M059J (cell line): Measurements from ENCODE around the gene MYOZ2. TPM values are rescaled to one million over a fixed set of nuclear protein-coding genes. Genes with fewer than 3 reads are reported as not detected.

Source experiments
- DNase-seq: peaks from one replicate; pipeline ENCODE4 v3.0.0-alpha.2; 2012; ENCODE audit warnings: low read depth
- total RNA-seq: library from RNA; depleted of rRNA; stranded (reverse); fragments of >200 nt; shearing (Covaris generic); gene quantifications from 2 replicates; pipeline ENCODE4 v1.2.3, GENCODE V29; 2014

MYOZ2 gene
- total RNA-seq, 1 experiment from 2014 or later, result not detected

GRCh38 chr4:119197772-119198212 is 62.2 kb downstream of the MYOZ2 start:
- DNase-seq, result no peak

GRCh38 chr4:119204916-119205315 is 69.3 kb downstream of the MYOZ2 start:
- DNase-seq, result no peak

- DNase-seq, result no peak
Observed at GRCh38 chr4:119205690-119206089, 70.1 kb downstream of the MYOZ2 start.

GRCh38 chr4:119206178-119206577 is 70.5 kb downstream of the MYOZ2 start:
- DNase-seq, result no peak

GRCh38 chr4:119207051-119207450 is 71.4 kb downstream of the MYOZ2 start:
- DNase-seq, result no peak

- DNase-seq, result peak; percentile 93
Observed at GRCh38 chr4:119209077-119209476, 73.4 kb downstream of the MYOZ2 start.

- DNase-seq, result no peak
Observed at GRCh38 chr4:119209586-119209985, 74.0 kb downstream of the MYOZ2 start.

- no peak for DNase-seq
Observed at GRCh38 chr4:119210775-119211174, 75.1 kb downstream of the MYOZ2 start.

GRCh38 chr4:119211867-119212233 is 76.2 kb downstream of the MYOZ2 start:
- DNase-seq, result no peak

GRCh38 chr4:119212234-119212963 is 76.8 kb downstream of the MYOZ2 start, which contains the start of gene USP53:
Gene USP53, plus strand, starts transcription at chr4:119212713. Its CDS starts 27,047 bp downstream, at chr4:119239760.
- DNase-seq, result peak; percentile 96

GRCh38 chr4:119212964-119213606 is 77.5 kb downstream of the MYOZ2 start:
- peak; percentile 91 for DNase-seq

GRCh38 chr4:119218093-119218492 is 82.5 kb downstream of the MYOZ2 start:
- DNase-seq, result no peak

- DNase-seq, result no peak
Observed at GRCh38 chr4:119221412-119221811, 85.8 kb downstream of the MYOZ2 start.

GRCh38 chr4:119227690-119228089 is 92.1 kb downstream of the MYOZ2 start:
- DNase-seq, result peak; percentile 12

- no peak for DNase-seq
Observed at GRCh38 chr4:119228406-119228805, 92.8 kb downstream of the MYOZ2 start.

- no peak for DNase-seq
Observed at GRCh38 chr4:119229908-119230687, 94.5 kb downstream of the MYOZ2 start.

GRCh38 chr4:119231491-119231890 is 95.9 kb downstream of the MYOZ2 start:
- DNase-seq, result no peak

- no peak for DNase-seq
Observed at GRCh38 chr4:119232286-119232685, 96.7 kb downstream of the MYOZ2 start.

- no peak for DNase-seq
Observed at GRCh38 chr4:119233191-119233590, 97.6 kb downstream of the MYOZ2 start.

- DNase-seq, result no peak
Observed at GRCh38 chr4:119233750-119234149, 98.1 kb downstream of the MYOZ2 start.

- no peak for DNase-seq
Observed at GRCh38 chr4:119237201-119237600, 101.6 kb downstream of the MYOZ2 start.
